Naive thymus-derived CD4-positive, alpha-beta T cell (primary cell): ENCODE results near the gene CPNE2. TPM values are rescaled to one million over a fixed set of nuclear protein-coding genes. Genes with fewer than 3 reads are reported as not detected.
A peak's percentile ranks its signal among the peaks of the same experiment; 100 is the strongest.

ENCODE experiments used
- ATAC-seq: fragments of 150-1000 bp; cut with Tn5 transposase; 2 replicates; pipeline ENCODE4 v1.10.0; 2021; ENCODE audit warnings: mild to moderate bottlenecking, moderate library complexity
- CTCF ChIA-PET: fragments of 350-600 bp; sonication (Branson Sonifier 250); formaldehyde crosslinking; loops from one replicate; lab custom pipeline; 2021; ENCODE audit warnings: antibody characterized with exemption; lab: Charles Lee
- POLR2A ChIA-PET: fragments of 350-600 bp; sonication (Branson Sonifier 250); formaldehyde crosslinking; loops from one replicate; lab custom pipeline; 2021; ENCODE audit warnings: antibody characterized with exemption, inconsistent platforms; lab: Charles Lee
- DNase-seq, 9 donors: peaks; one replicate each; pipeline versions ENCODE4 v3.0.0 to v3.0.0-alpha.2; 2020 to 2022; ENCODE audit warnings: mixed read lengths in 1 of 9
- H3K27ac ChIP-seq: one replicate; pipeline ENCODE4 v1.7.0; 2013; ENCODE audit warnings: mild to moderate bottlenecking, low read depth, low read length, moderate library complexity
- H3K27me3 ChIP-seq, 2 donors: one replicate each; pipeline ENCODE4 v1.7.0; 2013; ENCODE audit warnings: low read length in 2 of 2, mild to moderate bottlenecking in 2 of 2, moderate library complexity in 2 of 2; ENCODE audit not compliant: control insufficient read depth in 2 of 2, insufficient read depth in 2 of 2
- H3K36me3 ChIP-seq, 3 experiments: 1 replicate in 2 of 3; 2 replicates in 1 of 3; pipeline ENCODE4 v1.7.0; 2013; ENCODE audit warnings: low read length in 3 of 3, mild to moderate bottlenecking in 3 of 3, moderate library complexity in 1 of 3; ENCODE audit not compliant: insufficient read depth in 3 of 3, control insufficient read depth in 2 of 3
- H3K4me1 ChIP-seq, 2 donors: one replicate each; pipeline ENCODE4 v1.7.0; 2013; ENCODE audit warnings: low read length in 2 of 2, mild to moderate bottlenecking in 2 of 2, moderate library complexity in 1 of 2; ENCODE audit not compliant: control insufficient read depth in 2 of 2, insufficient read depth in 2 of 2
- H3K4me3 ChIP-seq: 2 replicates; pipeline ENCODE4 v1.7.0; 2013; ENCODE audit warnings: mild to moderate bottlenecking, low read length
- H3K9me3 ChIP-seq, 3 experiments: 1 replicate in 2 of 3; 2 replicates in 1 of 3; pipeline ENCODE4 v1.7.0; 2013; ENCODE audit warnings: low read length in 3 of 3; ENCODE audit not compliant: control insufficient read depth in 2 of 3
- H3K27ac Mint-ChIP-seq, 9 donors: one replicate each; pipeline ENCODE4 v1.8.0; 2020 to 2022; ENCODE audit warnings: mixed read lengths in 9 of 9, mild to moderate bottlenecking in 8 of 9, moderate library complexity in 5 of 9, inconsistent platforms in 2 of 9
- H3K27me3 Mint-ChIP-seq, 5 donors: one replicate each; pipeline ENCODE4 v1.8.0; 2021 to 2022; ENCODE audit warnings: mixed read lengths in 5 of 5, mild to moderate bottlenecking in 1 of 5
- H3K36me3 Mint-ChIP-seq, 5 donors: one replicate each; pipeline ENCODE4 v1.8.0; 2020 to 2022; ENCODE audit warnings: mixed read lengths in 5 of 5, mild to moderate bottlenecking in 3 of 5, inconsistent platforms in 1 of 5
- H3K4me1 Mint-ChIP-seq, 7 donors: one replicate each; pipeline ENCODE4 v1.8.0; 2020 to 2022; ENCODE audit warnings: mixed read lengths in 7 of 7, mild to moderate bottlenecking in 3 of 7, inconsistent platforms in 1 of 7
- H3K4me3 Mint-ChIP-seq, 10 donors: one replicate each; pipeline ENCODE4 v1.8.0; 2020 to 2022; ENCODE audit warnings: mild to moderate bottlenecking in 10 of 10, mixed read lengths in 10 of 10, moderate library complexity in 6 of 10, inconsistent platforms in 2 of 10
- H3K9me3 Mint-ChIP-seq, 11 donors: one replicate each; pipeline ENCODE4 v1.8.0; 2020 to 2022; ENCODE audit warnings: mixed read lengths in 11 of 11, mild to moderate bottlenecking in 4 of 11, inconsistent platforms in 1 of 11, moderate library complexity in 1 of 11
- intact Hi-C, 2 donors: fragments of 100-400 bp; cut with micrococcal nuclease; formaldehyde crosslinking; loops; one replicate each; pipeline ENCODE4 v1.15.1; 2023
- polyA plus RNA-seq, 2 donors: library from polyadenylated mRNA; unstranded; fragments of 300-500 nt; fragmentation: Illumina TruSeq; gene quantifications; one replicate each; pipeline ENCODE4 v1.2.3, GENCODE V29; 2021
- total RNA-seq, 6 experiments: library from RNA in 5 of 6; stranded (reverse) in 5 of 6; gene quantifications; 1 replicate in 5 of 6; 2 replicates in 1 of 6; pipeline ENCODE4 v1.2.3 and lab custom pipeline; 2021 to 2026

CPNE2 gene
- total and polyA plus RNA-seq, 7 experiments from 2014 or later = 1.1 to 12.6 (median 5.5) TPM

- H3K9me3 Mint-ChIP-seq = no peaks in the 10 kb centered on the region
- no peak overlapping the region for H3K4me3 Mint-ChIP-seq
- DNase-seq (no peak), ATAC-seq (no peak)
- no peaks in the 10 kb centered on the region for H3K27me3 ChIP-seq
- no peak overlapping the region for H3K4me3 ChIP-seq
- peaks cover 54 to 82% (median 78%) of the 10 kb centered on the region in 7 donors for H3K4me1 Mint-ChIP-seq
- no peaks in the 10 kb centered on the region for H3K36me3 ChIP-seq
- intact Hi-C loops = no loop called here
- H3K27me3 Mint-ChIP-seq = no peaks in the 10 kb centered on the region
- H3K27ac Mint-ChIP-seq = peak overlapping the region in 5 of 9 donors; percentile 34 to 91 (median 73)
- ChIA-PET POLR2A (interaction anchor here (1.2 to 1.7 kb wide), 4 partner anchors 16 to 60 kb away, joined by 3 to 4 read pairs (median 3); partner anchors contain the start of genes PSME3IP1 and RSPRY1), CTCF (interaction anchor here (1.0 to 1.6 kb wide), 2 partner anchors 9 to 33 kb away, joined by 4 to 6 read pairs; partner anchors contain the start of gene CPNE2)
- H3K36me3 Mint-ChIP-seq = peaks cover 0 to 3% (median 0%) of the 10 kb centered on the region in 5 donors
- peaks cover 57 to 60% of the 10 kb centered on the region in 2 donors for H3K4me1 ChIP-seq
- no peak overlapping the region for H3K27ac ChIP-seq
- no peaks in the 10 kb centered on the region for H3K9me3 ChIP-seq
Observed at GRCh38 chr16:57125969-57126368, 33.6 kb downstream of the CPNE2 start.

DNA sequence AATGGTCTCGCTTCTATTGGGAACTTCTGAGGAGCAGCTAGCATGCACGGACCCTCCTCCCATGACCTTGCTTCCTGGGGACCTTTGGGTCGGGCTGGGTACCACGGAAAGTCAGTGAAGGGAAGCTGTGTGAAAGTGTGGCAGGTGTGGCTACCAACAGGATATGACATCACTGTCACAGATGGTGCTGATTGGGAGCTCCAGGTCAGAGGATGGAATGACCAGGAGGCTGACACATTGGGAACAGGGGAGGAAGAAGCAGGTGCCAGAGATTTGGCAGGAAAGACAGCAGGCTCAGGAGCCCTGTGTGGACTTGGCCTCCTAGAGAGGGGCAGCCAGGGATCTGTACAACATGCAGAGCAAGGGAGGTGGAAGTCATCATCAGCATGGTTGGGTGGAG is 34.0 kb downstream of the CPNE2 start:
- no peak overlapping the region for H3K27ac ChIP-seq

GRCh38 chr16:57127037-57127763 is 34.8 kb downstream of the CPNE2 start:
- no peak overlapping the region for H3K4me3 ChIP-seq
- H3K36me3 Mint-ChIP-seq = peaks cover 0 to 3% (median 0%) of the 10 kb centered on the region in 5 donors
- H3K9me3 ChIP-seq = no peaks in the 10 kb centered on the region
- H3K36me3 ChIP-seq = no peaks in the 10 kb centered on the region
- H3K27me3 ChIP-seq = no peaks in the 10 kb centered on the region
- no peak for DNase-seq
- peak overlapping the region; percentile 73 to 91 (median 83) for H3K27ac Mint-ChIP-seq
- POLR2A ChIA-PET = interaction anchor here (1.3 to 1.7 kb wide), 3 partner anchors 14 to 59 kb away, joined by 3 to 4 read pairs (median 3); partner anchors contain the start of genes PSME3IP1 and RSPRY1
- H3K27ac ChIP-seq = peak overlapping the region; percentile 23
- no peaks in the 10 kb centered on the region for H3K9me3 Mint-ChIP-seq
- CTCF ChIA-PET = interaction anchor here (1.0 to 1.6 kb wide), 2 partner anchors 35 to 42 kb away, joined by 3 to 4 read pairs; partner anchors contain the start of gene CPNE2
- peaks cover 54 to 94% (median 88%) of the 10 kb centered on the region in 7 donors for H3K4me1 Mint-ChIP-seq
- peak overlapping the region in 5 of 10 donors; percentile 2 to 33 (median 25) for H3K4me3 Mint-ChIP-seq
- ATAC-seq = no peak
- no peaks in the 10 kb centered on the region for H3K27me3 Mint-ChIP-seq
- peaks cover 70 to 72% of the 10 kb centered on the region in 2 donors for H3K4me1 ChIP-seq
- intact Hi-C loops = no loop called here

More for the DNA sequence above, 34.0 kb downstream of the CPNE2 start:
- H3K4me1 ChIP-seq = peaks cover 62 to 65% of the 10 kb centered on the region in 2 donors
- Mint-ChIP-seq H3K27ac (peak overlapping the region; percentile 33 to 91 (median 75)), H3K9me3 (no peaks in the 10 kb centered on the region), H3K4me1 (peaks cover 54 to 86% (median 81%) of the 10 kb centered on the region in 7 donors), H3K36me3 (peaks cover 0 to 3% (median 0%) of the 10 kb centered on the region in 5 donors), H3K4me3 (peak overlapping the region in 2 of 10 donors; percentile 4 to 20), H3K27me3 (no peaks in the 10 kb centered on the region)
- ChIA-PET CTCF (interaction anchor here (0.6 to 1.6 kb wide), 4 partner anchors 8 to 43 kb away, joined by 3 to 6 read pairs (median 4); partner anchors contain the start of gene CPNE2), POLR2A (interaction anchor here (1.2 to 1.7 kb wide), 4 partner anchors 15 to 60 kb away, joined by 3 to 4 read pairs (median 3); partner anchors contain the start of genes PSME3IP1 and RSPRY1)
- H3K27me3 ChIP-seq = no peaks in the 10 kb centered on the region
- DNase-seq (no peak), ATAC-seq (no peak)
- intact Hi-C loops = no loop called here
- H3K9me3 ChIP-seq = no peaks in the 10 kb centered on the region
- no peak overlapping the region for H3K4me3 ChIP-seq
- H3K36me3 ChIP-seq = no peaks in the 10 kb centered on the region

DNA sequence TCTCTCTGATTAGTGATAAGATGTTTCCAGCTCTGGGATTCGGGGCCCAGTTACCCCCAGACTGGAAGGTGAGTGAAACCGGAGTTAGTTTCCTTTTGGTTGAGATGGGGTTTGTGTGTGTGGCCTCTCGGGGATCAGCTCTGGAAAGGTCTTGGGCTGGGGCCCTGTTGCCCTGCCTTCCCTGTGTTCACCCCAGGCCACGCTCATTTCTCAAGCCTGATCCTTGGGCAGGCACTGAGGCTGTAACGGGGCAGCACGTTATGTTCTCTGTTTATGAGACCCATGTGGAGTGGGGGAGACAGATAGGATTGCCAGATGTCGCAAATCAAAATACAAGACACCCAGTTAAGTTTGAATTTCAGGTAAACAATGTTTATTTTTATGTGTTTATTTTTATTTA is 35.5 kb downstream of the CPNE2 start:
- H3K4me3 Mint-ChIP-seq = peak overlapping the region in 4 of 10 donors; percentile 2 to 33 (median 25)
- H3K36me3 Mint-ChIP-seq = peaks cover 0 to 3% (median 0%) of the 10 kb centered on the region in 5 donors
- Histone ChIP-seq H3K9me3 (no peaks in the 10 kb centered on the region), H3K36me3 (no peaks in the 10 kb centered on the region), H3K27ac (peak overlapping the region; percentile 23), H3K27me3 (no peaks in the 10 kb centered on the region), H3K4me1 (peaks cover 76 to 78% of the 10 kb centered on the region in 2 donors), H3K4me3 (no peak overlapping the region)
- POLR2A ChIA-PET = no interaction called here
- peak overlapping the region; percentile 73 to 91 (median 83) for H3K27ac Mint-ChIP-seq
- DNase-seq (no peak), ATAC-seq (no peak)
- H3K27me3 Mint-ChIP-seq = no peaks in the 10 kb centered on the region
- CTCF ChIA-PET = no interaction called here
- intact Hi-C loops = loop anchor here in 1 of 2 donors (2.0 kb wide), 1 partner anchor 59 kb away; the partner anchor contains the start of genes PSME3IP1 and RSPRY1
- H3K9me3 Mint-ChIP-seq = no peaks in the 10 kb centered on the region
- H3K4me1 Mint-ChIP-seq = peaks cover 57 to 98% (median 90%) of the 10 kb centered on the region in 7 donors

DNA sequence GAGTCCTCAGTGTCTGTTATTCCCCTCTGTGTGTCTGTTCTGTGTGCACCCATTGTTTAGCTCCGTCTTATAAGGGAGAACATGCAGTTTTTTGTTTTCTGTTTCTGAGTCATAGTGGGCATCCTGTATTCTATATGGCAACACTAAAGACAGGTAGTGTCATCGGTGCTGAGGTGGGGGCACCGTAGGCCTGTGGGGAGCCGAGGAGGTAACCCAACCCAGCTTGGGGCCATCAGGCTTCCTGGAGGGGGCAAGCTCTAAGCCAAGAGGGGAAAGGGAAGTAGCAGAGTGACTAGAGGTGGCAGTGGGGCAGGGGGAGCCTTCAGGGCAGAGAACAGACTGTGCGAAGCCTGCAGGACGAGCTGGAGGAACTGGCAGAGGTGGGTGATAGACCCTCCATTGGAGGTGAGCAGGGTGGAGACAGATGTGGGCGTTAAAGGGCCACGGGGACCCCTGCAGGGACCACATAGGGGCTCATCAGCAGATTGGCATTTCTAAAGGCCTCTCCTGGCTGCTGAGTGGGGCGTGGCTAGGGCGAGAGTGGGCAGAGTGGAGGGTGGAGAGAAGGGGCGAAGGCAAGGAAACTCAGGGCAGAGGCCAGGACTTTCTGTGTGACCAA is 36.5 kb downstream of the CPNE2 start:
- H3K9me3 Mint-ChIP-seq = no peaks in the 10 kb centered on the region
- peaks cover 76 to 82% of the 10 kb centered on the region in 2 donors for H3K4me1 ChIP-seq
- POLR2A ChIA-PET = interaction anchor here (0.9 to 1.8 kb wide), 2 partner anchors 12 to 14 kb away, joined by 3 to 8 read pairs; no protein-coding TSS in a partner anchor
- no peaks in the 10 kb centered on the region for H3K27me3 ChIP-seq
- no peaks in the 10 kb centered on the region for H3K36me3 ChIP-seq
- peak overlapping the region; percentile 2 for H3K4me3 ChIP-seq
- CTCF ChIA-PET = interaction anchor here (0.8 to 1.0 kb wide), 2 partner anchors 13 to 44 kb away, joined by 3 read pairs; no protein-coding TSS in a partner anchor
- DNase-seq (peak in 6 of 9 donors; percentile 26 to 35 (median 32)), ATAC-seq (peak; percentile 66)
- intact Hi-C loops = loop anchor here in 1 of 2 donors (2.0 kb wide), 1 partner anchor 58 kb away; the partner anchor contains the start of genes PSME3IP1 and RSPRY1
- H3K4me1 Mint-ChIP-seq = peaks cover 50 to 98% (median 85%) of the 10 kb centered on the region in 7 donors
- no peaks in the 10 kb centered on the region for H3K27me3 Mint-ChIP-seq
- H3K4me3 Mint-ChIP-seq = peak overlapping the region; percentile 27 to 84 (median 59)
- H3K9me3 ChIP-seq = no peaks in the 10 kb centered on the region
- peak overlapping the region; percentile 55 for H3K27ac ChIP-seq
- peak overlapping the region; percentile 83 to 94 (median 91) for H3K27ac Mint-ChIP-seq
- peaks cover 0 to 3% (median 0%) of the 10 kb centered on the region in 5 donors for H3K36me3 Mint-ChIP-seq

DNA sequence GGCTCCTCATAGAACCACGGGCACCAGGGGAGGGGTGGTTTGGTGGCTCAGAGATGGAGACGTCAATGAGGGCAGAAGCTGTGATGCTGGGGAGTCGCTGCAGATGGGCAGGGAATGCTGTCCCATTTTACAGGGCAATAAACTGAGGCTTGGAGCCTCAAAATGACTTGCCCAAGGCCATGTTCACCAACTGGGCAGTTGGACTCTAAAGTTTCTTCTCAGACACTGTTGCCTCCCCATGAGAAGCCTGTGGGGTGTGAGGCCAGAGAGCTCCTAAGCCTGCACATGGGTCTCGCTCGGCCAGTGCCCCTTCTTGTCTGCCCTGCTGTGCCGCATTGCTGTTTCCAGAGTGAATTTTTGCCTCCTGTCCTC is 38.6 kb downstream of the CPNE2 start:
- ATAC-seq (no peak), DNase-seq (no peak)
- no peaks in the 10 kb centered on the region for H3K27me3 Mint-ChIP-seq
- Histone ChIP-seq H3K4me1 (peaks cover 82 to 89% of the 10 kb centered on the region in 2 donors), H3K36me3 (no peaks in the 10 kb centered on the region), H3K27me3 (no peaks in the 10 kb centered on the region), H3K4me3 (peak overlapping the region; percentile 44), H3K27ac (peak overlapping the region; percentile 80), H3K9me3 (no peaks in the 10 kb centered on the region)
- peak overlapping the region in 5 of 10 donors; percentile 55 to 62 (median 61) for H3K4me3 Mint-ChIP-seq
- POLR2A ChIA-PET = interaction anchor here (1.2 kb wide), 1 partner anchor 38 kb away, joined by 3 read pairs; the partner anchor contains the start of gene CPNE2
- H3K9me3 Mint-ChIP-seq = no peaks in the 10 kb centered on the region
- peak overlapping the region; percentile 36 to 94 (median 88) for H3K27ac Mint-ChIP-seq
- intact Hi-C loops = no loop called here
- peaks cover 0 to 3% (median 0%) of the 10 kb centered on the region in 5 donors for H3K36me3 Mint-ChIP-seq
- peaks cover 56 to 98% (median 83%) of the 10 kb centered on the region in 7 donors for H3K4me1 Mint-ChIP-seq
- CTCF ChIA-PET = interaction anchor here (0.5 kb wide), 1 partner anchor 13 kb away, joined by 3 read pairs; no protein-coding TSS in a partner anchor
